Osteoblast (primary cell): ENCODE results near the gene TLL1. TPM values are rescaled to one million over a fixed set of nuclear protein-coding genes. Genes with fewer than 3 reads are reported as not detected.

Source experiments
- DNase-seq: peaks from one replicate; pipeline ENCODE4 v3.0.0; 2011; ENCODE audit warnings: low spot score, mixed read lengths; ENCODE audit not compliant: insufficient read length; ENCODE audit errors: missing footprints
- H2AFZ ChIP-seq: 2 replicates; pipeline ENCODE4 v1.6.0; 2011; ENCODE audit warnings: mild to moderate bottlenecking, low read length
- H3K27ac ChIP-seq: 2 replicates; pipeline ENCODE4 v1.5.1; 2011; ENCODE audit warnings: mild to moderate bottlenecking, low read depth, low read length, moderate library complexity
- H3K27me3 ChIP-seq: 2 replicates; pipeline ENCODE4 v1.6.0; 2012; ENCODE audit warnings: mild to moderate bottlenecking, control low read depth, inconsistent platforms, low read length, moderate library complexity; ENCODE audit not compliant: insufficient read depth
- H3K36me3 ChIP-seq: 2 replicates; pipeline ENCODE4 v1.5.1; 2011; ENCODE audit warnings: mild to moderate bottlenecking, low read length, control low read depth, moderate library complexity; ENCODE audit not compliant: insufficient read depth
- H3K4me1 ChIP-seq: 2 replicates; pipeline ENCODE4 v1.5.1; 2011; ENCODE audit warnings: mild to moderate bottlenecking, low read length, control low read depth, moderate library complexity; ENCODE audit not compliant: insufficient read depth
- H3K4me2 ChIP-seq: 2 replicates; pipeline ENCODE4 v1.6.0; 2011; ENCODE audit warnings: mild to moderate bottlenecking, low read length; ENCODE audit not compliant: insufficient read depth
- H3K4me3 ChIP-seq: fragments of 200-600 bp; sonication (generic); 3 replicates; pipeline ENCODE4 v1.5.1; 2012; ENCODE audit warnings: mild to moderate bottlenecking, low read length, inconsistent platforms; ENCODE audit not compliant: insufficient read depth
- H3K79me2 ChIP-seq: 2 replicates; pipeline ENCODE4 v1.6.0; 2012; ENCODE audit warnings: mild to moderate bottlenecking, low read length, control low read depth, inconsistent platforms; ENCODE audit not compliant: insufficient read depth
- H3K9me3 ChIP-seq: 2 replicates; pipeline ENCODE4 v1.5.1; 2011; ENCODE audit warnings: low read depth, low read length, control low read depth
- H4K20me1 ChIP-seq: 2 replicates; pipeline ENCODE4 v1.6.0; 2012; ENCODE audit warnings: mild to moderate bottlenecking, low read length, control low read depth; ENCODE audit not compliant: insufficient read depth
- total RNA-seq: library from RNA; depleted of rRNA; stranded (reverse); fragments of >200 nt; gene quantifications from 2 replicates; pipeline ENCODE4 v1.2.3, GENCODE V29; 2012
- TF ChIP-seq, protein P1 (sequence below): IDR thresholded peaks from 2 replicates; pipeline ENCODE4 v1.5.1; 2011; ENCODE audit warnings: mild to moderate bottlenecking, low read depth, low read length, moderate library complexity; ENCODE audit errors: extremely low read depth

The TLL1 gene
- total RNA-seq, 1 donor: 0.36 TPM

DNA sequence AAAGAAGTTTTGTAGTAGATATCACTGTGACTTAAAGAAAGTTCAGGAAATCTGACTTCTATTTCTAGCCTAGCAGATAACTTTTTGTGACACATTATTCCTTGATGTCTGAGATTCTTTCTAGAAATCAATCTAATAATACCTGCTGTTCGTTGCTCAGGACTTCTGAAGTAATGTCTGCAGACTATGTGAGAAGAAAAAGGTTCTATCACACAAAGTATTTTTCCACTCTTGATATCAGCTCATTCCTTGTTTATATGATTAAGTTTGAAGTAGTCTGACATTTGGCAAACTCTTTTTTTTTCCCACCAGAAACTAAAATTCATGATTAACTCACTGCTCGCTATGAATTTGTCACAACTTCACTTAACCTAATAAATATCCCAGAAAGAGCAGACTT lies 56.6 kb downstream of the TLL1 start:
- TF ChIP-seq, protein P1, sequence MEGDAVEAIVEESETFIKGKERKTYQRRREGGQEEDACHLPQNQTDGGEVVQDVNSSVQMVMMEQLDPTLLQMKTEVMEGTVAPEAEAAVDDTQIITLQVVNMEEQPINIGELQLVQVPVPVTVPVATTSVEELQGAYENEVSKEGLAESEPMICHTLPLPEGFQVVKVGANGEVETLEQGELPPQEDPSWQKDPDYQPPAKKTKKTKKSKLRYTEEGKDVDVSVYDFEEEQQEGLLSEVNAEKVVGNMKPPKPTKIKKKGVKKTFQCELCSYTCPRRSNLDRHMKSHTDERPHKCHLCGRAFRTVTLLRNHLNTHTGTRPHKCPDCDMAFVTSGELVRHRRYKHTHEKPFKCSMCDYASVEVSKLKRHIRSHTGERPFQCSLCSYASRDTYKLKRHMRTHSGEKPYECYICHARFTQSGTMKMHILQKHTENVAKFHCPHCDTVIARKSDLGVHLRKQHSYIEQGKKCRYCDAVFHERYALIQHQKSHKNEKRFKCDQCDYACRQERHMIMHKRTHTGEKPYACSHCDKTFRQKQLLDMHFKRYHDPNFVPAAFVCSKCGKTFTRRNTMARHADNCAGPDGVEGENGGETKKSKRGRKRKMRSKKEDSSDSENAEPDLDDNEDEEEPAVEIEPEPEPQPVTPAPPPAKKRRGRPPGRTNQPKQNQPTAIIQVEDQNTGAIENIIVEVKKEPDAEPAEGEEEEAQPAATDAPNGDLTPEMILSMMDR: no peak
- no peaks in the 10 kb centered on the region for H3K27me3 ChIP-seq
- no peaks in the 10 kb centered on the region for H4K20me1 ChIP-seq
- no peaks in the 10 kb centered on the region for H3K36me3 ChIP-seq
- H3K9me3 ChIP-seq: no peaks in the 10 kb centered on the region
- DNase-seq: no peak
- H3K27ac ChIP-seq: no peak overlapping the region
- H2AFZ ChIP-seq: no peak overlapping the region
- no peak overlapping the region for H3K4me2 ChIP-seq
- H3K4me1 ChIP-seq: no peaks in the 10 kb centered on the region
- no peaks in the 10 kb centered on the region for H3K79me2 ChIP-seq
- H3K4me3 ChIP-seq: no peak overlapping the region

DNA sequence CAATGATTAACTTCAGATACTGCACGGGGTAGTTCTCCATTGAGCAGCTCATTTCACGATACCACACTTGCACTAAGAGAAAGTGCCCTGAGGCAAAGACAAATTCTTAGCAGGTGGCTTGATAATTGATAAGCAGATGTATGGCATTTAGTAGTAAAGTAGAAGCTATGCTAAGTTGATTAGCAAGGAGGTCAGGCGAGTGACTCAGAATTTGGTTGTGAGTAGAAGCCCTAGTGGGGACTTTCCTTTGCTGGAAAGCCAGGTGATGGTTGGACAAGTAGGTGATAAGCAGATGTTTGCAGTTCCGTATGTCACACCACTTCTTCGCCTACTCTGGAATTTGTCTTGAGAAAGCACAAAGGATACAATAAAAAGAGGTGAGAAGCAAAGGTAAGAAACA lies 58.7 kb downstream of the TLL1 start:
- DNase-seq: no peak
- H3K27ac ChIP-seq: no peak overlapping the region
- H3K9me3 ChIP-seq: no peaks in the 10 kb centered on the region
- H3K4me1 ChIP-seq: no peaks in the 10 kb centered on the region
- no peak overlapping the region for H3K4me3 ChIP-seq
- H3K27me3 ChIP-seq: no peaks in the 10 kb centered on the region
- H3K36me3 ChIP-seq: no peaks in the 10 kb centered on the region
- no peak overlapping the region for H2AFZ ChIP-seq
- TF ChIP-seq, protein P1: no peak
- H3K79me2 ChIP-seq: no peaks in the 10 kb centered on the region
- H4K20me1 ChIP-seq: no peaks in the 10 kb centered on the region
- H3K4me2 ChIP-seq: no peak overlapping the region

DNA sequence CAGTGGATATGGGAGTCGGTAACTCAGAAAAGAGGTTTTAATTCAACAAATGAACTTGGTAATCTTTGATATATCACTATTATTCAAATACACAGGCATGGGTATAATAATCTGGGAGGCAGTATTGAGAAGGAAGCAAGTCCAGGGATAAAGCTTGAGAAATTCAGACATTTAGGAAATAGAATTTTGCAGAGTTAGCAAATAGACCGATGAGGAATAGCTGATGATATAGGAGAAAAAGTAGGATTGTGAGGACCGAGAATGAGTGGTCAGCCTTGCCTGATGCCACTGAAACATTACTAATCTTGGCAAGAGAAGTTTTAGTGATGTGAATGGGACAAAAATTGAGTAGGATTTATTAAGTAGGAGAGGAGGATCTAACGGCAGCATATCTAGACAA lies 71.9 kb downstream of the TLL1 start:
- Histone ChIP-seq H3K79me2 (no peaks in the 10 kb centered on the region), H3K36me3 (no peaks in the 10 kb centered on the region), H3K4me3 (no peak overlapping the region), H3K4me2 (no peak overlapping the region), H2AFZ (no peak overlapping the region), H3K9me3 (no peaks in the 10 kb centered on the region), H3K27ac (no peak overlapping the region), H3K4me1 (no peaks in the 10 kb centered on the region), H4K20me1 (no peaks in the 10 kb centered on the region), H3K27me3 (no peaks in the 10 kb centered on the region)
- DNase-seq: no peak
- TF ChIP-seq, protein P1: no peak

DNA sequence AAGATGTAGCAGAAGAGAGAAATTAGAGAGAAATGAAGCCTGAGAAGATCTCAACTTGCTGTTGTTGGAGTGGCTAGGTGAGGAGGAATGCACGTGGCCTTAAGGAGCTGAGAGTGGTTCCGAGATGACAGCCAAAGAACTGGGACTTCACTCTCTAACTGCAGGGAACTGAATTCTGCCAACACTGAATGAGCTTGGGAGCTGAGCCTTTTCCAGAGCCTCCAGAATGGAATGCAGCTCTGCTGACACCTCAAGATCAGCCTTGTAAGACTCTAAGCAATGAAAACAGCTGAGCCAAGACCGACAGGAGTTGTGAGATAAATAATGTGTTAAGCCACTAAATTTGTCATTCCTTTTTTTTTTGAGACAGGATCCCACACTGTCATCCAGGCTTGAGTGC lies 73.0 kb downstream of the TLL1 start:
- Histone ChIP-seq H3K4me2 (no peak overlapping the region), H3K27me3 (no peaks in the 10 kb centered on the region), H3K27ac (no peak overlapping the region), H3K36me3 (no peaks in the 10 kb centered on the region), H3K4me1 (no peaks in the 10 kb centered on the region), H3K4me3 (no peak overlapping the region), H3K79me2 (no peaks in the 10 kb centered on the region), H2AFZ (no peak overlapping the region), H4K20me1 (no peaks in the 10 kb centered on the region), H3K9me3 (no peaks in the 10 kb centered on the region)
- no peak for DNase-seq
- TF ChIP-seq, protein P1: no peak
